Fibroblast of skin of back (primary cell): Measurements from ENCODE around the gene OSR1.

Source experiments
- DNase-seq: peaks from one replicate; pipeline ENCODE4 v3.0.0-alpha.2; 2013

The OSR1 gene

GRCh38 chr2:19357402-19358241 lies 801 bp downstream of the OSR1 start:
- peak; percentile 45 for DNase-seq

GRCh38 chr2:19356545-19357401 lies 1.6 kb downstream of the OSR1 start:
- peak; percentile 20 for DNase-seq

GRCh38 chr2:19355931-19356544 lies 2.4 kb downstream of the OSR1 start:
- DNase-seq = peak; percentile 44

GRCh38 chr2:19355416-19355821 lies 3.0 kb downstream of the OSR1 start:
- DNase-seq = peak; percentile 39

GRCh38 chr2:19355014-19355405 lies 3.4 kb downstream of the OSR1 start:
- DNase-seq = no peak

- no peak for DNase-seq
These were observed 4.7 kb downstream of the OSR1 start for GRCh38 chr2:19353721-19354050.

- no peak for DNase-seq
These were observed 5.3 kb downstream of the OSR1 start for GRCh38 chr2:19352946-19353720.

GRCh38 chr2:19351899-19352697 lies 6.3 kb downstream of the OSR1 start:
- DNase-seq = no peak

- no peak for DNase-seq
These were observed 6.9 kb downstream of the OSR1 start for GRCh38 chr2:19351499-19351898.

- DNase-seq = no peak
These were observed 7.6 kb downstream of the OSR1 start for GRCh38 chr2:19350678-19351401.

GRCh38 chr2:19349911-19350677 lies 8.3 kb downstream of the OSR1 start:
- DNase-seq = no peak

- DNase-seq = no peak
These were observed 9.7 kb downstream of the OSR1 start for GRCh38 chr2:19348692-19349091.

GRCh38 chr2:19347619-19348562 lies 10.5 kb downstream of the OSR1 start:
- peak; percentile 96 for DNase-seq

GRCh38 chr2:19346983-19347618 lies 11.3 kb downstream of the OSR1 start:
- DNase-seq = no peak

- no peak for DNase-seq
These were observed 20.7 kb downstream of the OSR1 start for GRCh38 chr2:19337742-19338141.

GRCh38 chr2:19337202-19337601 lies 21.2 kb downstream of the OSR1 start:
- DNase-seq = no peak

- no peak for DNase-seq
These were observed 21.6 kb downstream of the OSR1 start for GRCh38 chr2:19336781-19337180.

GRCh38 chr2:19332503-19332902 lies 25.9 kb downstream of the OSR1 start:
- no peak for DNase-seq
